Transverse colon (tissue), 4 donors: ENCODE measurements around the gene SLC51A. TPM values are rescaled to one million over a fixed set of nuclear protein-coding genes. Genes with fewer than 3 reads are reported as not detected.
"Not testable (repeated sequence)": the region's sequence is repeated elsewhere in the genome, so short reads cannot be mapped to it uniquely, and the experiment has no call there.

ENCODE experiments used
- DNase-seq: peaks from one replicate; pipeline ENCODE4 v3.0.0-alpha.2; 2019
- H3K27ac ChIP-seq, 4 donors: fragments of 200-600 bp; sonication (generic); 2 replicates each; pipeline ENCODE4 v1.5.1; 2016 to 2018; ENCODE audit warnings: inconsistent platforms in 4 of 4
- H3K27me3 ChIP-seq: fragments of 200-600 bp; sonication (generic); 2 replicates; pipeline ENCODE4 v1.5.1; 2017; ENCODE audit warnings: inconsistent platforms
- H3K36me3 ChIP-seq, 4 donors: fragments of 200-600 bp; sonication (generic); 2 replicates each; pipeline ENCODE4 v1.5.1; 2017 to 2019; ENCODE audit warnings: inconsistent platforms in 4 of 4
- H3K4me1 ChIP-seq, 4 donors: fragments of 200-600 bp; sonication (generic); 2 replicates each; pipeline ENCODE4 v1.5.1; 2017 to 2020; ENCODE audit warnings: inconsistent platforms in 4 of 4
- H3K4me3 ChIP-seq, 4 donors: fragments of 200-600 bp; sonication (generic); 1 replicate in 1 of 4; 2 replicates in 3 of 4; pipeline versions ENCODE4 v1.5.1 to v1.6.1; 2017 to 2019; ENCODE audit warnings: inconsistent platforms in 4 of 4
- H3K9me3 ChIP-seq, 2 donors: fragments of 200-600 bp; sonication (generic); 2 replicates each; pipeline ENCODE4 v1.5.1; 2017 to 2019; ENCODE audit warnings: inconsistent platforms in 2 of 2
- CTCF ChIP-seq, 5 experiments: fragments of 200-600 bp in 3 of 5; fragments of 450-650 bp in 2 of 5; sonication (generic) in 3 of 5; IDR thresholded peaks; 1 replicate in 2 of 5; 2 replicates in 3 of 5; pipeline ENCODE4 v1.5.1; 2016 to 2017; ENCODE audit warnings: antibody characterized with exemption in 5 of 5, inconsistent platforms in 3 of 5, mild to moderate bottlenecking in 2 of 5, moderate library complexity in 1 of 5
- EP300 ChIP-seq: sonication (generic); formaldehyde crosslinking; IDR thresholded peaks from one replicate; pipeline ENCODE4 v1.6.1; 2017; ENCODE audit warnings: antibody characterized with exemption, low read depth
- POLR2A ChIP-seq: fragments of 450-650 bp; IDR thresholded peaks from one replicate; pipeline ENCODE4 v1.6.1; 2016; ENCODE audit warnings: antibody characterized with exemption, mild to moderate bottlenecking, moderate library complexity
- POLR2AphosphoS5 ChIP-seq, 3 donors: sonication (generic); formaldehyde crosslinking; IDR thresholded peaks; one replicate each; pipeline ENCODE4 v1.6.1; 2016; ENCODE audit warnings: antibody characterized with exemption in 3 of 3
- WGBS, 2 donors: methylation state at CpG; one replicate each; pipeline ENCODE4 v1.1.5; 2018; ENCODE audit warnings: low coverage in 1 of 2; 5-methylcytosine and 5-hydroxymethylcytosine counted together
- in situ Hi-C, 4 donors: fragments of 200-750 bp; cut with MboI; loops; one replicate each; pipeline versions ENCODE4 v1.15.0 to v1.15.1; 2017; ENCODE audit warnings: low sequenced_read_pairs in 3 of 4, low pct_ligation_motif_present in 1 of 4, low pct_unique_long_range_greater_than_20kb in 1 of 4
- intact Hi-C: fragments of 100-400 bp; cut with DNase I; formaldehyde crosslinking; loops from one replicate; pipeline ENCODE4 v1.15.1; 2023; ENCODE audit warnings: low total_unique reads
- total RNA-seq, 4 donors: library from RNA; depleted of rRNA; stranded (reverse); fragments of >200 nt; gene quantifications; one replicate each; pipeline ENCODE4 v1.1.0, GENCODE V29; 2016

Gene SLC51A
- total RNA-seq, 4 donors from 2014 or later: 7.2 to 123 (median 40.5) TPM

- WGBS, 2 donors: 46 to 55% methylated on average over 6 of the region's 6 CpGs
- no peaks in the 10 kb centered on the region for H3K9me3 ChIP-seq
- in situ Hi-C loops: no loop called here
- H3K36me3 ChIP-seq: no peaks in the 10 kb centered on the region
- no peak for DNase-seq
- no peaks in the 10 kb centered on the region for H3K27me3 ChIP-seq
- peaks cover 6 to 59% (median 33%) of the 10 kb centered on the region in 4 donors for H3K4me1 ChIP-seq
- H3K4me3 ChIP-seq: peak overlapping the region in 1 of 4 donors; percentile 7
- intact Hi-C loops: no loop called here
- TF ChIP-seq POLR2AphosphoS5 (IDR thresholded peaks at IDR 0.05): no peak
- TF ChIP-seq EP300: no peak
- peak overlapping the region; percentile 72 to 84 (median 78) for H3K27ac ChIP-seq
Measured at GRCh38 chr3:196178993-196179379, 37.3 kb upstream of the SLC51A start.

GRCh38 chr3:196179380-196180308 lies 36.7 kb upstream of the SLC51A start:
- Histone ChIP-seq H3K36me3 (no peaks in the 10 kb centered on the region), H3K27ac (peak overlapping the region; percentile 72 to 84 (median 78)), H3K9me3 (no peaks in the 10 kb centered on the region), H3K4me1 (peaks cover 6 to 65% (median 39%) of the 10 kb centered on the region in 4 donors), H3K4me3 (no peak overlapping the region), H3K27me3 (no peaks in the 10 kb centered on the region)
- peak; percentile 52 for DNase-seq
- TF ChIP-seq POLR2AphosphoS5 (IDR thresholded peaks at IDR 0.05) (peak in 2 of 3 donors; percentile 12 to 34), EP300 (no peak), CTCF (IDR thresholded peaks at IDR 0.05) (no peak), POLR2A (peak; percentile 22)
- 14 to 38% methylated on average over 5 to 24 of the region's 24 CpGs for WGBS, 2 donors
- in situ Hi-C loops: no loop called here
- intact Hi-C loops: no loop called here

- peaks cover 6 to 67% (median 40%) of the 10 kb centered on the region in 4 donors for H3K4me1 ChIP-seq
- in situ Hi-C loops: no loop called here
Measured at GRCh38 chr3:196180346-196180745, 36.0 kb upstream of the SLC51A start.

GRCh38 chr3:196181127-196181546 lies 35.2 kb upstream of the SLC51A start:
- Histone ChIP-seq H3K4me3 (no peak overlapping the region), H3K4me1 (peaks cover 6 to 67% (median 40%) of the 10 kb centered on the region in 4 donors), H3K36me3 (no peaks in the 10 kb centered on the region), H3K27ac (peak overlapping the region in 1 of 4 donors; percentile 15), H3K27me3 (no peaks in the 10 kb centered on the region), H3K9me3 (no peaks in the 10 kb centered on the region)
- TF ChIP-seq CTCF (IDR thresholded peaks at IDR 0.05) (no peak), POLR2A (no peak), EP300 (no peak), POLR2AphosphoS5 (IDR thresholded peaks at IDR 0.05) (no peak)
- intact Hi-C loops (no loop called here), in situ Hi-C loops (no loop called here)
- 76% methylated on average over 10 of the region's 10 CpGs; no CpG with 5 or more reads in 1 of the 2 donors for WGBS, 2 donors
- no peak for DNase-seq

More at GRCh38 chr3:196180346-196180745, 36.0 kb upstream of the SLC51A start:
- Histone ChIP-seq H3K27ac (peak overlapping the region; percentile 72 to 84 (median 78)), H3K27me3 (no peaks in the 10 kb centered on the region), H3K9me3 (no peaks in the 10 kb centered on the region), H3K4me3 (no peak overlapping the region), H3K36me3 (no peaks in the 10 kb centered on the region)
- intact Hi-C loops: no loop called here
- WGBS, 2 donors: 70 to 84% methylated on average over 1 to 9 of the region's 9 CpGs
- TF ChIP-seq EP300 (no peak), CTCF (IDR thresholded peaks at IDR 0.05) (no peak), POLR2A (no peak), POLR2AphosphoS5 (IDR thresholded peaks at IDR 0.05) (no peak)
- no peak for DNase-seq

- DNase-seq, H3K27me3 ChIP-seq, in situ Hi-C loops, H3K4me3 ChIP-seq, H3K9me3 ChIP-seq, intact Hi-C loops, H3K36me3 ChIP-seq: not testable (repeated sequence)
- 74 to 96% methylated on average over 4 of the region's 4 CpGs for WGBS, 2 donors
- H3K4me1 ChIP-seq: peaks cover 15 to 60% (median 27%) of the 10 kb centered on the region in 4 donors
- H3K27ac ChIP-seq: peak overlapping the region; percentile 69 to 84 (median 77)
Measured at GRCh38 chr3:196184169-196184432, 32.2 kb upstream of the SLC51A start.
